ENCODE measurements around the gene KCNJ6. TPM values are rescaled to one million over a fixed set of nuclear protein-coding genes. Genes with fewer than 3 reads are reported as not detected.

The KCNJ6 gene
- total and polyA plus RNA-seq, 2 donors from 2014 or later: 0.06 TPM; not detected in 1

- DNase-seq: no peak
- intact Hi-C loops (cut with DNase I): no loop called here
Measured at GRCh38 chr21:37587203-37587602, 329.1 kb downstream of the KCNJ6 start.

GRCh38 chr21:37582590-37582989 is 333.7 kb downstream of the KCNJ6 start:
- Histone ChIP-seq H3K27me3 (ENCODE audit: control insufficient read depth, insufficient read depth, low read length) (no peaks in the 10 kb centered on the region), H3K36me3 (ENCODE audit: control insufficient read depth in 2 of 3, insufficient read depth in 3 of 3, low read length in 3 of 3) (no peaks in the 10 kb centered on the region), H3K9ac (ENCODE audit: low read length in 3 of 3) (no peak overlapping the region), H3K27ac (ENCODE audit: low read depth in 2 of 2, low read length in 2 of 2) (no peak overlapping the region), H3K4me3 (ENCODE audit: low read length in 3 of 3) (no peak overlapping the region), H3K9me3 (ENCODE audit: control insufficient read depth in 2 of 3, insufficient read depth in 1 of 3, low read length in 3 of 3) (peaks cover 0 to 13% (median 0%) of the 10 kb centered on the region in 3 donors), H3K4me1 (ENCODE audit: control insufficient read depth in 2 of 3, insufficient read depth in 2 of 3, low read depth in 1 of 3, low read length in 3 of 3) (no peaks in the 10 kb centered on the region)
- no peak for FAIRE-seq
- DNase-seq: peak in 3 of 5 donors; percentile 48 to 78 (median 48)
- intact Hi-C loops (cut with DNase I): no loop called here
- TF ChIP-seq CTCF (IDR thresholded peaks at IDR 0.05; ENCODE audit: borderline replicate concordance, extremely low read depth, insufficient read depth): peak; percentile 56

More at GRCh38 chr21:37587203-37587602, 329.1 kb downstream of the KCNJ6 start:
- Histone ChIP-seq H3K27ac (ENCODE audit: low read depth in 2 of 2, low read length in 2 of 2) (no peak overlapping the region), H3K9ac (ENCODE audit: low read length in 3 of 3) (no peak overlapping the region), H3K4me3 (ENCODE audit: low read length in 3 of 3) (no peak overlapping the region), H3K36me3 (ENCODE audit: control insufficient read depth in 2 of 3, insufficient read depth in 3 of 3, low read length in 3 of 3) (no peaks in the 10 kb centered on the region), H3K27me3 (ENCODE audit: control insufficient read depth, insufficient read depth, low read length) (no peaks in the 10 kb centered on the region), H3K9me3 (ENCODE audit: control insufficient read depth in 2 of 3, insufficient read depth in 1 of 3, low read length in 3 of 3) (no peaks in the 10 kb centered on the region), H3K4me1 (ENCODE audit: control insufficient read depth in 2 of 3, insufficient read depth in 2 of 3, low read depth in 1 of 3, low read length in 3 of 3) (no peaks in the 10 kb centered on the region)
- no peak for FAIRE-seq
- no peak for TF ChIP-seq CTCF (IDR thresholded peaks at IDR 0.05; ENCODE audit: borderline replicate concordance, extremely low read depth, insufficient read depth)

GRCh38 chr21:37580666-37581065 is 335.6 kb downstream of the KCNJ6 start:
- FAIRE-seq: no peak
- Histone ChIP-seq H3K27me3 (ENCODE audit: control insufficient read depth, insufficient read depth, low read length) (no peaks in the 10 kb centered on the region), H3K9ac (ENCODE audit: low read length in 3 of 3) (no peak overlapping the region), H3K36me3 (ENCODE audit: control insufficient read depth in 2 of 3, insufficient read depth in 3 of 3, low read length in 3 of 3) (no peaks in the 10 kb centered on the region), H3K27ac (ENCODE audit: low read depth in 2 of 2, low read length in 2 of 2) (no peak overlapping the region), H3K4me1 (ENCODE audit: control insufficient read depth in 2 of 3, insufficient read depth in 2 of 3, low read depth in 1 of 3, low read length in 3 of 3) (no peaks in the 10 kb centered on the region), H3K4me3 (ENCODE audit: low read length in 3 of 3) (no peak overlapping the region), H3K9me3 (ENCODE audit: control insufficient read depth in 2 of 3, insufficient read depth in 1 of 3, low read length in 3 of 3) (peaks cover 0 to 13% (median 0%) of the 10 kb centered on the region in 3 donors)
- intact Hi-C loops (cut with DNase I): no loop called here
- no peak for TF ChIP-seq CTCF (IDR thresholded peaks at IDR 0.05; ENCODE audit: borderline replicate concordance, extremely low read depth, insufficient read depth)
- no peak for DNase-seq

GRCh38 chr21:37579356-37579755 is 336.9 kb downstream of the KCNJ6 start:
- H3K4me3 ChIP-seq (ENCODE audit: low read length in 3 of 3): no peak overlapping the region
- H3K27me3 ChIP-seq (ENCODE audit: control insufficient read depth, insufficient read depth, low read length): no peaks in the 10 kb centered on the region
- TF ChIP-seq CTCF (IDR thresholded peaks at IDR 0.05; ENCODE audit: borderline replicate concordance, extremely low read depth, insufficient read depth): no peak
- no peaks in the 10 kb centered on the region for H3K36me3 ChIP-seq (ENCODE audit: control insufficient read depth in 2 of 3, insufficient read depth in 3 of 3, low read length in 3 of 3)
- H3K4me1 ChIP-seq (ENCODE audit: control insufficient read depth in 2 of 3, insufficient read depth in 2 of 3, low read depth in 1 of 3, low read length in 3 of 3): no peaks in the 10 kb centered on the region
- intact Hi-C loops (cut with DNase I): no loop called here
- H3K9ac ChIP-seq (ENCODE audit: low read length in 3 of 3): no peak overlapping the region
- H3K27ac ChIP-seq (ENCODE audit: low read depth in 2 of 2, low read length in 2 of 2): no peak overlapping the region
- FAIRE-seq (no peak), DNase-seq (no peak)
- H3K9me3 ChIP-seq (ENCODE audit: control insufficient read depth in 2 of 3, insufficient read depth in 1 of 3, low read length in 3 of 3): peaks cover 0 to 13% (median 0%) of the 10 kb centered on the region in 3 donors

All from kidney (tissue), 14 donors.